A549 (cell line): ENCODE measurements around the gene CMIP.

Experiments
- BHLHE40 ChIP-seq: IDR thresholded peaks from 2 replicates; pipeline ENCODE4 v1.6.1; 2012; ENCODE audit warnings: low read depth, low read length, inconsistent platforms
- CTCF ChIP-seq: fragments of >200 bp; sonication (Bioruptor Twin); formaldehyde crosslinking; IDR thresholded peaks from 3 replicates; pipeline ENCODE4 v1.5.1; 2016
- POLR2A ChIP-seq: IDR thresholded peaks from 2 replicates; pipeline ENCODE4 v1.6.1; 2012; ENCODE audit warnings: mild to moderate bottlenecking, low read length
- POLR2AphosphoS2 ChIP-seq: conservative IDR thresholded peaks from 2 replicates; pipeline ENCODE4 v1.6.1; 2012; ENCODE audit warnings: low read length, improper control_type of control experiment, inconsistent platforms
- USF2 ChIP-seq: fragments of 450-650 bp; IDR thresholded peaks from 2 replicates; pipeline ENCODE4 v1.6.1; 2014; ENCODE audit warnings: antibody characterized with exemption
- TF ChIP-seq, protein P1 (sequence below): fragments of 200-600 bp; sonication (generic); IDR thresholded peaks from 2 replicates; pipeline ENCODE4 v1.6.1; 2016; ENCODE audit warnings: antibody characterized with exemption, mild to moderate bottlenecking, moderate library complexity

DNA sequence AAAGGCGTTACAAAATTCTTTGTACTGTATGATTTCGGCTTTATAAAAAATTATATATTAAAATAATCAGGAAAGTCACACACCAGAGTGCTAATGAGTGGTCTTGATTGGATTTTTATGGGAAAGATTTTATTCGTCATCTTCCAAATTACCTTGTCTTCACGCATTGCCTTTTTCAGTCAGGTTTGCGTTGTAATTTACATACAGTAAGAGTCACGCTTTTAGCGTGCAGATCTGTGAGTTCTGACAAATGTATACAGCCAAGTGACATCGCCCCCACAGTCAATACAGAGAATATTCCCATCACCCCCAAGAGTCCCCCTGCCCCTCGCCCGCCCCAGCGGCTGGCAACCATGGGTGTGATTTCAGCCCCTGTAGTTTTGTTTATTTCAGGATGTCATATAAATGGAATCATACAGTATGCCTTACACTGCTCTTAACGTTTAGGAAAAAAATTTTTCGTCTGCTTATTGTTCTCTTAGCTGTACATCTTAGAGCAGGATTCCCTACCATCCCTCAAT is 157.7 kb downstream of the CMIP start:
- TF ChIP-seq POLR2AphosphoS2 (no peak), CTCF (no peak), POLR2A (no peak), BHLHE40 (no peak), USF2 (no peak)
- TF ChIP-seq, protein P1, sequence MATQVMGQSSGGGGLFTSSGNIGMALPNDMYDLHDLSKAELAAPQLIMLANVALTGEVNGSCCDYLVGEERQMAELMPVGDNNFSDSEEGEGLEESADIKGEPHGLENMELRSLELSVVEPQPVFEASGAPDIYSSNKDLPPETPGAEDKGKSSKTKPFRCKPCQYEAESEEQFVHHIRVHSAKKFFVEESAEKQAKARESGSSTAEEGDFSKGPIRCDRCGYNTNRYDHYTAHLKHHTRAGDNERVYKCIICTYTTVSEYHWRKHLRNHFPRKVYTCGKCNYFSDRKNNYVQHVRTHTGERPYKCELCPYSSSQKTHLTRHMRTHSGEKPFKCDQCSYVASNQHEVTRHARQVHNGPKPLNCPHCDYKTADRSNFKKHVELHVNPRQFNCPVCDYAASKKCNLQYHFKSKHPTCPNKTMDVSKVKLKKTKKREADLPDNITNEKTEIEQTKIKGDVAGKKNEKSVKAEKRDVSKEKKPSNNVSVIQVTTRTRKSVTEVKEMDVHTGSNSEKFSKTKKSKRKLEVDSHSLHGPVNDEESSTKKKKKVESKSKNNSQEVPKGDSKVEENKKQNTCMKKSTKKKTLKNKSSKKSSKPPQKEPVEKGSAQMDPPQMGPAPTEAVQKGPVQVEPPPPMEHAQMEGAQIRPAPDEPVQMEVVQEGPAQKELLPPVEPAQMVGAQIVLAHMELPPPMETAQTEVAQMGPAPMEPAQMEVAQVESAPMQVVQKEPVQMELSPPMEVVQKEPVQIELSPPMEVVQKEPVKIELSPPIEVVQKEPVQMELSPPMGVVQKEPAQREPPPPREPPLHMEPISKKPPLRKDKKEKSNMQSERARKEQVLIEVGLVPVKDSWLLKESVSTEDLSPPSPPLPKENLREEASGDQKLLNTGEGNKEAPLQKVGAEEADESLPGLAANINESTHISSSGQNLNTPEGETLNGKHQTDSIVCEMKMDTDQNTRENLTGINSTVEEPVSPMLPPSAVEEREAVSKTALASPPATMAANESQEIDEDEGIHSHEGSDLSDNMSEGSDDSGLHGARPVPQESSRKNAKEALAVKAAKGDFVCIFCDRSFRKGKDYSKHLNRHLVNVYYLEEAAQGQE: no peak
